Measurements from ENCODE around the gene EIF5A2.

EIF5A2 gene

DNA sequence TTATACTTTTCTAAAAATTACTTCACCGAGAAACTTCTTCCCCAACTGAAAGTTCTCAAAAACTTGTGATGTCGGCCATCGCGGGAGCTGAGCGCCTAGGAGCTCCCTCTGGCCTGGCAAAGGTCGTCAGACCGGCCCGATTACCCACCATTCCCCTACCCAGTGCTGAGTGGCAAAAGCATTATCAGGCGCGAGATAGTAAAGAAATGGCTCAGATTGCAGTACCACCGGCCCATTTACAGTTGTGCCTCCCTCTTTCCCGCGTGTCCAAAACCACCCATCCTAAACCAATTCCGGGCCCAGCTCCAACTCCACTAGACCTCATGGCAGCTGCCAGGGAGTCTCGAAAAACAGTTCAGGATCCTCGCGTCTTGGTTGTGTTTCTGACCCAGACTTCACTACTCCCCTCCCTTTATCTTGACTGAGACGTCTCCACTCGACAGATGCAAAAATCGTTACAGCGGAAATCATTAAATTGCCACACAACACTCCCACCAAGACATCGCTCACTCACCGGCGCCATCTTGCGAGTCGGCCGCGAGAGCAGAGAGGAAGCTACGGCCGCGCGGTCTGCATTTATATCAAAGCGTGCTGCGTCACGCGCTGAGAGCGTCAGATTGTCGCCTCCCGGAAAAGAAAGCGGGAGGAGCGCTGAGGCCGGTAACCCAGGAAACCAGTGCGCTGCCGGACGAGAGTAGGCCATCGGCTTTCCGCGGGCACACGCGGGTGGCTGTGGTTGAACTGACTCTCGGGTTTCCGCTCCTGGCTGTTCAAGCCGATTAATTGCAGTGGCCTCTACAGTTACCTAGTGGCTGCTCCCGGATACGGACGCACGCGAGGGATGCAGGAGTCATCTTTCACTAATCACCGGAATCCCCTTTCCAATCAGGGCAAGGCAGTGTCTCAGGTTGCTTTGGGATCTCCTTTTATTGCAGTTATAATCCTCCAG, 38.5 kb downstream of the EIF5A2 start, which contains the start of gene RPL22L1:
RPL22L1 (minus strand) TSS at position 551 of the 949 bp plus-strand sequence; CDS start at position 523, 28 bp downstream.
- TF ChIP-seq, protein P1, sequence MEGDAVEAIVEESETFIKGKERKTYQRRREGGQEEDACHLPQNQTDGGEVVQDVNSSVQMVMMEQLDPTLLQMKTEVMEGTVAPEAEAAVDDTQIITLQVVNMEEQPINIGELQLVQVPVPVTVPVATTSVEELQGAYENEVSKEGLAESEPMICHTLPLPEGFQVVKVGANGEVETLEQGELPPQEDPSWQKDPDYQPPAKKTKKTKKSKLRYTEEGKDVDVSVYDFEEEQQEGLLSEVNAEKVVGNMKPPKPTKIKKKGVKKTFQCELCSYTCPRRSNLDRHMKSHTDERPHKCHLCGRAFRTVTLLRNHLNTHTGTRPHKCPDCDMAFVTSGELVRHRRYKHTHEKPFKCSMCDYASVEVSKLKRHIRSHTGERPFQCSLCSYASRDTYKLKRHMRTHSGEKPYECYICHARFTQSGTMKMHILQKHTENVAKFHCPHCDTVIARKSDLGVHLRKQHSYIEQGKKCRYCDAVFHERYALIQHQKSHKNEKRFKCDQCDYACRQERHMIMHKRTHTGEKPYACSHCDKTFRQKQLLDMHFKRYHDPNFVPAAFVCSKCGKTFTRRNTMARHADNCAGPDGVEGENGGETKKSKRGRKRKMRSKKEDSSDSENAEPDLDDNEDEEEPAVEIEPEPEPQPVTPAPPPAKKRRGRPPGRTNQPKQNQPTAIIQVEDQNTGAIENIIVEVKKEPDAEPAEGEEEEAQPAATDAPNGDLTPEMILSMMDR (IDR thresholded peaks at IDR 0.05; ENCODE audit: low read depth, low read length): peak; percentile 26
- DNase-seq (ENCODE audit: extremely low read depth, low read depth): peak; percentile 89

DNA sequence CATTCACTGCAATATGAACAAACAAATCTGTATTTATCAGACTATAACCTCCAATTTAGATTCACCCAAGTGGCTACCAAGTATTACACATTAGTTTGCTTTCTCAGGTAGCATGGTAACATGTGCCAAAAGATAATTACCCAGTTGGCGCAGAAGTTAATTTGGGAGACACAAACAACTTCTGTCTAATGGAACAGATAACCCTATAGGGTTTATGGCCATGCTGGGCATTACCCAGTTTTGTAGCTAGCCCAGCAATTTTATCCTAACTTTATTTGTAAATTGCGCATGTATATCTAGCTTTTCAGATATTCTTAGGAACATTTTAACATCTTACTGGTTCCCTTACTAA, 39.2 kb downstream of the EIF5A2 start:
- no peak for DNase-seq (ENCODE audit: extremely low read depth, low read depth)
- TF ChIP-seq, protein P1 (IDR thresholded peaks at IDR 0.05; ENCODE audit: low read depth, low read length): no peak

DNA sequence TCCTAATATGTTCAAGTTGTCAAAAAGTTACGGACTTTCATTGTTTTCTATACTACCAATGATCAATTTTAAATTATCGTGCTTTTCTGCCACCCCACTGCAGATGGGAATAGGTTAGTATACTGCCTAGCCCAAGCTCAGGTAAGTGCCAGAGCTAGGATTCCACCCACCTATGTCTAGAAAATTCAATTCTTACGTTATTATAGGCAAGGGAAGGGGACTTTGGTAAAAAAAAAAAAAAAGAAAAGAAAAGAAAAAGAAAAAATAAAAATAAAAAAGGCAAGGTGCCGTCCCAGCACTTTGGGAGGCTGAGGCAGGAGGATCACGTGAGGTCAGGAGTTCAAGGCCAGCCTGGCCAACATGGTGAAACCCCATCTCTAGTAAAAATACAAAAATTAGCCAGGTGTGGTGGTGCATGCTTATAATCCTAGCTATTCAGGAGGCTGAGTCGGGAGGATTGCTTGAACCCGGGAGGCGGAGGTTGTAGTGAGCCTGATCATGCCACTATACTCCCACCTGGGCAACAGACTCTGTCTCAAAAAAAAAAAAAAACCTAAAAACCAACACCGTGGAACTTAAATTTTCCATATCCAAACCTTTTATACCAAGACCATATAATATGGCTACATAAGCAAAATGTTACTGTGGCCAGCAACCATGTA, 39.7 kb downstream of the EIF5A2 start:
- no peak for DNase-seq (ENCODE audit: extremely low read depth, low read depth)
- TF ChIP-seq, protein P1 (IDR thresholded peaks at IDR 0.05; ENCODE audit: low read depth, low read length): no peak

DNA sequence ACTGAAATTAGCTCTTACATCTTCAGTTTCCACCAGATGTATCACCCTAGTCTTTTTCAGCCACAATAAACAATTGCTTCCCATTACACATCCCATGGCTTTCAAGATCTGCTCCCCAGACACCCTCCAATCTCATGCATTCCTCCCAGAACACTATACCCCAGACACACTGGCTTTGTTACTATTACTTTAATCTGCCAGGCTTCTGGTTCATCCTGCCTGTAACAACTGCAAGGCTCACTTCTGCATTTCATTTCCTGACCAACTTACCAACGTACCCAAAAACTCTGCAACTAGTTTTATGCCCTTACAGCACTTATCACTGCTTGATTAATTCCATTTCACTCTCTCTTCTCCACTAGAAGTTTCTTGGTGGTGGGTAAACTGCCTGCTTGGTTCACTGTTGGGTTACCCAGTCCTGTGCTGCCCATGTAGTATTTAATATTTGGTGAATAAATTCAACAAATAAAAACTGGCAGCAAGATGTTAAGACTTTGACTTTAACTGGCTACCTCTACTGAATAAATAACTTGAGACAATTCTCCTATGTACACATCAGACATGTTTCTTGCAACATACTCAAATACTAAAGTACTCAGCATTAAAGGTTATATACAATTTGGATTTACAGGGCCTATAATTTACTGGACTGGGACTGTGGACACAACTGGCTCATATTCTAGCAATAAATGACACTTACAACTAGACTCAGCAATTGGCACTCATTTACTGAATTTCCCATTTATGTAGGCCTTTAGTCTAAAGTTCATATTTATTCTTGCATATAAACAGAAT, 41.1 kb downstream of the EIF5A2 start:
- DNase-seq (ENCODE audit: extremely low read depth, low read depth): no peak
- TF ChIP-seq, protein P1 (IDR thresholded peaks at IDR 0.05; ENCODE audit: low read depth, low read length): no peak

DNA sequence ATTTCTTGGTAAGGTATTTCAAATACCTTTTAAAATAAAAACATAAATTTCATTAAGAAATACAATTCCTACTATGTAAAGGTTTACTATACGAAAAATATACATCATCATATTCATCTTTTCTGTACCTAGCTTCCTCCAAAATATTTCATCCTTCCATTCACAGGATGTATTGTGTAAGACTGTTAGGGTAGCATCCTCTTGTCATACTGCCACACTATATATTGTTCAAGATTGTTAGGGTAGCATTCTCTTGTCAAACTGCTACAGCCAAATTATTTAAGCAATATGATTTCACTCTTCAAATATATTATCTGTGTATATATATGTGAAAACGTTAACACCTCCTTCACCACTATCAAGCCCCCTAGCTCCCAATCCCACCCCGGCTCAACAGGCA, 41.9 kb downstream of the EIF5A2 start:
- DNase-seq (ENCODE audit: extremely low read depth, low read depth): no peak
- TF ChIP-seq, protein P1 (IDR thresholded peaks at IDR 0.05; ENCODE audit: low read depth, low read length): no peak

DNA sequence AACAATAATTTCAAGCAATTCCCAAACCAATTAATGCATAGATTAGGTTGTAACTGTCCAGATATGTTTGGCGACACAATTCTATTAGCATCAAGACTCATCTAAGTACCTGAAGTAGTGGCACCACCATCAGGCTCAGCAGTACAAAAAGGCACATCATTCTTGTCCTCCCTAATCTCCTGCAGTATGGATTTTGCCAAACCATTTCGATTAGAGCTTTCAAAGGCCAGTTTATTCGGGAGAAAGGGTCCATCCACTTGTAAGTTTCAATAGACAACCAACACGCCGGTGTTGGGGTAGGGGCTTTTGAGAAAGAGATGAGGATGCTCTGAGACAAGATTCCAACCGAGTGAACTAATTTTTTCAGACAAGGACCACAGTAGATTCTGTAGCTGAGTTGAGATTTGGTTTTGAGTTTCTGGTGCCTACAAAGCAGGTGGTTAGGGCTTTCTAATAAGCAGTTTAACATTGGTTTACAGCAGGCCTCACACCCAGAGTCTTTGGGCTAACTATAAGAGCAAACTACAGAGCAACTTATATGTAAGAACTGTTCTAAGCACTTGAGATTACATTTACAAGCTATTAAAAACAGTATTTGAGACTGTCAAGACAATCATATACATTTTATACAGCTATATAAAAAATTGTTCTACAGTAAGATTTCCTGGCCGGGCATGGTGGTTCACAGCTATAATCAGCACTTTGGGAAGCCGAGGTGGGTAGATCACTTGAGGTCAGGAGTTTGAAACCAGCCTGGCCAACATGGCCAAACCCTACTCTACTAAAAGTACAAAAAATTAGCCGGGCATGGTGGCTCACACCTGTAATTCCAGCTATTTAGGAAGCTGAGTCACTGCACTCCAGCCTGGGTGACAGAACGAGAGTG, 43.0 kb downstream of the EIF5A2 start:
- DNase-seq (ENCODE audit: extremely low read depth, low read depth): no peak

More for the DNA sequence above, 43.0 kb downstream of the EIF5A2 start:
- TF ChIP-seq, protein P1 (IDR thresholded peaks at IDR 0.05; ENCODE audit: low read depth, low read length): no peak
